GM12891 (cell line): ENCODE results near the gene ZNF486.

Experiments used
- PAX5 ChIP-seq: IDR thresholded peaks from 2 replicates; pipeline ENCODE4 v1.6.1; 2011; ENCODE audit warnings: low read length, moderate library complexity, mild to moderate bottlenecking; ENCODE audit not compliant: insufficient read depth, severe bottlenecking
- POLR2A ChIP-seq: IDR thresholded peaks from 2 replicates; pipeline ENCODE4 v1.6.1; 2011; ENCODE audit warnings: low read depth, low read length, control low read depth
- POLR2AphosphoS5 ChIP-seq: IDR thresholded peaks from 2 replicates; pipeline ENCODE4 v1.6.1; 2011; ENCODE audit warnings: low read depth, low read length, control low read depth
- POU2F2 ChIP-seq: IDR thresholded peaks from 2 replicates; pipeline ENCODE4 v1.6.1; 2011; ENCODE audit warnings: low read depth, mild to moderate bottlenecking, control low read depth, low read length, moderate library complexity
- SPI1 ChIP-seq: IDR thresholded peaks from 2 replicates; pipeline ENCODE4 v1.6.1; 2011; ENCODE audit warnings: low read depth, low read length, control low read depth
- TAF1 ChIP-seq: IDR thresholded peaks from 2 replicates; pipeline ENCODE4 v1.6.1; 2011; ENCODE audit warnings: low read depth, low read length, control low read depth

GRCh38 chr19:20197747-20198146, 30.7 kb downstream of the ZNF486 start:
- no peak for TF ChIP-seq POLR2A
- no peak for TF ChIP-seq POLR2AphosphoS5
- TF ChIP-seq TAF1: no peak
- TF ChIP-seq POU2F2: no peak
- TF ChIP-seq SPI1: no peak
- no peak for TF ChIP-seq PAX5
